K562 (cell line): ENCODE data around the gene METTL15. TPM values are rescaled to one million over a fixed set of nuclear protein-coding genes. Genes with fewer than 3 reads are reported as not detected.

ENCODE experiments used
- ATAC-seq: fragments of 200-7000 bp; cut with Tn5 transposase; 3 replicates; pipeline ENCODE4 v1.9.1; 2020; ENCODE audit warnings: moderate library complexity
- BruUV-seq: library from RNA; stranded (reverse); fragments of 400-500 nt; replicated peaks from 2 replicates; lab custom pipeline; 2021; lab: Mats Ljungman, UMichigan
- CTCF ChIA-PET: fragments of 300-600 bp; formaldehyde crosslinking; extraction: SDS; loops from one replicate; lab custom pipeline; 2021; ENCODE audit warnings: low intra/inter-chr PET ratio; lab: Yijun Ruan, JAX
- POLR2A ChIA-PET: fragments of 300-600, 350-650 bp; sonication (Branson Sonifier 250); formaldehyde crosslinking; extraction: SDS; loops from one replicate; lab custom pipeline; 2021; ENCODE audit warnings: antibody characterized with exemption, inconsistent platforms; lab: Yijun Ruan, JAX
- DNase-seq, 4 experiments: peaks; one replicate each; pipeline versions ENCODE4 v3.0.0 to v3.0.0-alpha.2; 2011 to 2018; ENCODE audit warnings: low spot score in 3 of 4, mixed read lengths in 3 of 4; ENCODE audit errors: extremely low read depth in 1 of 4
- FAIRE-seq: peaks from 2 replicates; lab custom pipeline; 2011; peaks lifted over from hg19 to GRCh38; lab: Jason Lieb, UNC
- H2AFZ ChIP-seq: 2 replicates; pipeline ENCODE4 v1.6.0; 2011; ENCODE audit warnings: low read depth, low read length, control low read depth, inconsistent platforms
- H3K27ac ChIP-seq: fragments of 200-600 bp; 3 replicates; pipeline ENCODE4 v1.8.0; 2011; ENCODE audit warnings: low read depth, mild to moderate bottlenecking, control low read depth, inconsistent platforms, low read length, moderate library complexity, mixed read lengths; ENCODE audit errors: extremely low read depth
- H3K27me3 ChIP-seq, 2 experiments: fragments of 300-600 bp in 1 of 2; 2 replicates in 1 of 2; 3 replicates in 1 of 2; pipeline versions ENCODE4 v1.6.0 to v1.8.0; 2011; ENCODE audit warnings: inconsistent platforms in 2 of 2, low read length in 2 of 2, mild to moderate bottlenecking in 1 of 2, mixed read lengths in 1 of 2, moderate library complexity in 1 of 2; ENCODE audit not compliant: control insufficient read depth in 2 of 2, insufficient read depth in 2 of 2
- H3K36me3 ChIP-seq: fragments of 300-600 bp; 3 replicates; pipeline ENCODE4 v1.8.0; 2011; ENCODE audit warnings: mild to moderate bottlenecking, low read length, inconsistent platforms; ENCODE audit not compliant: control insufficient read depth, insufficient read depth
- H3K4me1 ChIP-seq, 2 experiments: fragments of 200-600 bp in 1 of 2; replicated peaks in 1 of 2; 2 replicates in 1 of 2; 3 replicates in 1 of 2; pipeline versions ENCODE4 v1.5.1 to v1.8.0; 2011; ENCODE audit warnings: inconsistent platforms in 2 of 2, low read length in 2 of 2, mild to moderate bottlenecking in 1 of 2, mixed read lengths in 1 of 2, moderate library complexity in 1 of 2; ENCODE audit not compliant: control insufficient read depth in 2 of 2, insufficient read depth in 2 of 2
- H3K4me2 ChIP-seq: 2 replicates; pipeline ENCODE4 v1.6.1; 2011; ENCODE audit warnings: low read length, control low read depth, inconsistent platforms, mixed read lengths; ENCODE audit not compliant: insufficient read depth
- H3K4me3 ChIP-seq: fragments of 200-600 bp; sonication (generic), shearing (Covaris generic); 2 replicates; pipeline ENCODE4 v1.5.1; 2016; ENCODE audit warnings: control low read depth, inconsistent platforms
- H3K79me2 ChIP-seq: fragments of 200-600 bp; 3 replicates; pipeline ENCODE4 v1.8.0; 2011; ENCODE audit warnings: low read length, inconsistent platforms; ENCODE audit not compliant: control insufficient read depth, insufficient read depth
- H3K9ac ChIP-seq, 2 experiments: 2 replicates each; pipeline versions ENCODE4 v1.6.0 to v1.6.1; 2011; ENCODE audit warnings: low read depth in 2 of 2, low read length in 2 of 2, control low read depth in 1 of 2, inconsistent platforms in 1 of 2, mild to moderate bottlenecking in 1 of 2, mixed read lengths in 1 of 2; ENCODE audit not compliant: insufficient read depth in 1 of 2
- H3K9me1 ChIP-seq: one replicate; pipeline ENCODE4 v1.6.0; 2011; ENCODE audit warnings: inconsistent platforms, mild to moderate bottlenecking, low read length, moderate library complexity; ENCODE audit not compliant: control insufficient read depth, insufficient read depth
- H3K9me3 ChIP-seq: replicated peaks from 2 replicates; pipeline ENCODE4 v1.5.1; 2011; ENCODE audit warnings: low read depth, low read length, inconsistent platforms; ENCODE audit not compliant: control insufficient read depth, insufficient read depth
- H4K20me1 ChIP-seq: replicated peaks from 2 replicates; pipeline ENCODE4 v1.6.1; 2011; ENCODE audit warnings: low read length, inconsistent platforms, mixed read lengths; ENCODE audit not compliant: control insufficient read depth, insufficient read depth
- BCOR ChIP-seq: fragments of 450-650 bp; IDR thresholded peaks from 2 replicates; pipeline ENCODE4 v1.6.1; 2016
- CBX3 ChIP-seq, 2 experiments: IDR thresholded peaks; 1 replicate in 1 of 2; 2 replicates in 1 of 2; pipeline ENCODE4 v1.6.1; 2012; ENCODE audit warnings: inconsistent platforms in 2 of 2, low read length in 2 of 2, borderline replicate concordance in 1 of 2, control low read depth in 1 of 2
- CCNT2 ChIP-seq: IDR thresholded peaks from 2 replicates; pipeline ENCODE4 v1.6.1; 2011; ENCODE audit warnings: borderline replicate concordance, low read depth, mild to moderate bottlenecking, moderate library complexity, mixed read lengths, low read length; ENCODE audit not compliant: insufficient read length; ENCODE audit errors: extremely low read depth
- ETV5 ChIP-seq: sonication (generic); formaldehyde crosslinking; IDR thresholded peaks from 2 replicates; pipeline ENCODE4 v1.4.0; 2020; ENCODE audit warnings: low read depth, mild to moderate bottlenecking, missing genetic modification reagents
- FOXA3 ChIP-seq, 2 experiments: fragments of 450-650 bp in 1 of 2; sonication (generic) in 1 of 2; formaldehyde crosslinking; IDR thresholded peaks in 1 of 2; conservative IDR thresholded peaks in 1 of 2; 2 replicates each; pipeline versions ENCODE4 v1.4.0 to v1.8.0; 2020 to 2022; ENCODE audit warnings: mild to moderate bottlenecking in 2 of 2, missing genetic modification reagents in 1 of 2
- GTF2E2 ChIP-seq: fragments of 200-800 bp; sonication (Bioruptor generic); IDR thresholded peaks from 2 replicates; pipeline ENCODE4 v1.6.1; 2016; ENCODE audit warnings: missing genetic modification characterization, missing compliant biosample characterization
- IRF2 ChIP-seq: sonication (generic); formaldehyde crosslinking; IDR thresholded peaks from 2 replicates; pipeline ENCODE4 v1.8.1; 2022; ENCODE audit warnings: mild to moderate bottlenecking, missing genetic modification reagents
- JUNB ChIP-seq: fragments of 450-650 bp; formaldehyde crosslinking; conservative IDR thresholded peaks from 2 replicates; pipeline ENCODE4 v1.4.0; 2020; ENCODE audit warnings: mild to moderate bottlenecking
- PML ChIP-seq: IDR thresholded peaks from 2 replicates; pipeline ENCODE4 v1.6.1; 2012; ENCODE audit warnings: low read length, inconsistent platforms
- SRSF3 ChIP-seq: fragments of 200-400 bp; formaldehyde crosslinking; IDR thresholded peaks from 2 replicates; pipeline ENCODE4 v1.6.1; 2016; ENCODE audit warnings: mild to moderate bottlenecking, low read length, moderate library complexity; ENCODE audit not compliant: insufficient read depth
- TCF3 ChIP-seq: sonication (generic); formaldehyde crosslinking; IDR thresholded peaks from 2 replicates; pipeline ENCODE4 v1.4.0; 2020; ENCODE audit warnings: mild to moderate bottlenecking, missing genetic modification reagents
- WHSC1 ChIP-seq: IDR thresholded peaks from one replicate; pipeline ENCODE4 v1.6.1; 2012; ENCODE audit warnings: low read length, control low read depth, inconsistent platforms
- ZNF124 ChIP-seq: sonication (generic); formaldehyde crosslinking; IDR thresholded peaks from 2 replicates; pipeline ENCODE4 v1.8.1; 2022; ENCODE audit warnings: missing genetic modification reagents
- ZNF197 ChIP-seq: fragments of 200-800 bp; sonication (Bioruptor generic); IDR thresholded peaks from 2 replicates; pipeline ENCODE4 v1.6.1; 2016; ENCODE audit warnings: low read depth, missing genetic modification characterization, missing compliant biosample characterization
- ZNF24 ChIP-seq: fragments of 450-650 bp; IDR thresholded peaks from 2 replicates; pipeline ENCODE4 v1.6.1; 2016
- WGBS: fragments of 100-300 bp; shearing (Covaris generic); methylation state at CpG from one replicate; pipeline ENCODE4 v1.1.6; 2016; ENCODE audit warnings: low coverage, mixed read lengths; ENCODE audit not compliant: insufficient coverage; ENCODE audit errors: missing lambda C conversion rate; 5-methylcytosine and 5-hydroxymethylcytosine counted together
- in situ Hi-C: fragments of 300-500 bp; cut with MboI; formaldehyde crosslinking; loops from 4 replicates; pipeline ENCODE4 v1.15.0; 2018; ENCODE audit warnings: inconsistent platforms, mixed read lengths
- intact Hi-C: fragments of 100-400 bp; cut with micrococcal nuclease; formaldehyde crosslinking; loops from 2 replicates; pipeline ENCODE4 v1.14.2; 2022
- polyA plus RNA-seq, 8 experiments: library from polyadenylated mRNA; depleted of rRNA in 4 of 8; stranded (reverse) in 5 of 8; unstranded in 3 of 8; fragments of >200 nt; fragmentation: Nextera tagmentation in 2 of 8; fragmentation: Illumina TruSeq in 1 of 8; extraction: Ambion mirVana in 2 of 8; extraction: Trizol in 1 of 8; gene quantifications; 2 replicates each; pipeline versions ENCODE4 v1.2.1 to v1.2.3, GENCODE V29; 2011 to 2014; ENCODE audit warnings: inconsistent platforms in 1 of 8, missing spikeins in 1 of 8
- total RNA-seq, 7 experiments: library from RNA; depleted of rRNA in 6 of 7; stranded (reverse); fragments of >200 nt in 6 of 7; fragmentation: Illumina TruSeq in 2 of 7; extraction: Trizol in 2 of 7; gene quantifications; 2 replicates each; pipeline versions ENCODE4 v1.2.1 to v1.2.3, GENCODE V29; 2011 to 2021; ENCODE audit warnings: low replicate concordance in 1 of 7
- TF ChIP-seq, protein P1 (sequence below): fragments of 450-650 bp; IDR thresholded peaks from 2 replicates; pipeline ENCODE4 v1.6.1; 2016; ENCODE audit warnings: low read depth

The METTL15 gene
- total and polyA plus RNA-seq, 9 of the 15 experiments (the other 6 are each of a cell fraction or from before 2014, with no cell fraction given), result 10.7 to 21.7 (median 15.9) TPM

DNA sequence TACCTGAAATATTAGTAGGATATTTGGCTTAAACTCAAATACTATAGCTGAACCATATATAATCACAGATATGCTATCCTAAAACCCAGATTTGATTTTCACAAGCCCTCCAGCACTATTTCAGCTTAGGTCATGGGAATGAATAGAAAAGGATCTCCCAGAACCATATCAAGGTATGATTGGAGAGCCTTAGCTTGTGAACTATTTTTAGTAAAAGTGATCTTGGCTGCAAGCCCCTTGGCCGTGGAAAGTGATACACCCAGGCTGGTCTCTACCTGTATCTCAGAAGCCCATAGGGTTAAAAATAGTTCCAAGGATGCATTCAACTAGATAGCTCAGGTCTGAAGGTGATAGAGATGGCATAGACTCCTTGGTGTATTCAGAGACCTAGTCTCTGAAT is 9.9 kb upstream of the METTL15 start:
- Histone ChIP-seq H3K9ac (no peak overlapping the region), H3K4me3 (no peak overlapping the region), H3K27me3 (no peaks in the 10 kb centered on the region), H3K36me3 (peaks cover 47% of the 10 kb centered on the region), H2AFZ (no peak overlapping the region), H4K20me1 (no peaks in the 10 kb centered on the region), H3K27ac (no peak overlapping the region), H3K4me1 (peaks cover 0 to 4% of the 10 kb centered on the region in 2 experiments; a peak in 2 of 5 replicates), H3K79me2 (peaks cover 93% of the 10 kb centered on the region), H3K4me2 (no peak overlapping the region), H3K9me1 (no peaks in the 10 kb centered on the region), H3K9me3 (no peaks in the 10 kb centered on the region)
- in situ Hi-C loops (no loop called here), intact Hi-C loops (no loop called here)
- no peak for ATAC-seq
- CTCF ChIA-PET, result no interaction called here
- no peak for FAIRE-seq
- POLR2A ChIA-PET, result interaction anchor here (3.9 kb wide), 1 partner anchor 9 kb away, joined by 21 read pairs; the partner anchor contains the start of genes KIF18A and METTL15
- no peak for DNase-seq
- 33% methylated on average over 1 of the region's 1 CpG for WGBS
- BruUV-seq, result no TSS peak
- TF ChIP-seq PML, result no peak
- TF ChIP-seq CBX3 (IDR thresholded peaks at IDR 0.05; ENCODE audit: borderline replicate concordance in 1 of 2, low read length in 2 of 2), result no peak
- no peak for TF ChIP-seq ZNF24
- TF ChIP-seq, protein P1, sequence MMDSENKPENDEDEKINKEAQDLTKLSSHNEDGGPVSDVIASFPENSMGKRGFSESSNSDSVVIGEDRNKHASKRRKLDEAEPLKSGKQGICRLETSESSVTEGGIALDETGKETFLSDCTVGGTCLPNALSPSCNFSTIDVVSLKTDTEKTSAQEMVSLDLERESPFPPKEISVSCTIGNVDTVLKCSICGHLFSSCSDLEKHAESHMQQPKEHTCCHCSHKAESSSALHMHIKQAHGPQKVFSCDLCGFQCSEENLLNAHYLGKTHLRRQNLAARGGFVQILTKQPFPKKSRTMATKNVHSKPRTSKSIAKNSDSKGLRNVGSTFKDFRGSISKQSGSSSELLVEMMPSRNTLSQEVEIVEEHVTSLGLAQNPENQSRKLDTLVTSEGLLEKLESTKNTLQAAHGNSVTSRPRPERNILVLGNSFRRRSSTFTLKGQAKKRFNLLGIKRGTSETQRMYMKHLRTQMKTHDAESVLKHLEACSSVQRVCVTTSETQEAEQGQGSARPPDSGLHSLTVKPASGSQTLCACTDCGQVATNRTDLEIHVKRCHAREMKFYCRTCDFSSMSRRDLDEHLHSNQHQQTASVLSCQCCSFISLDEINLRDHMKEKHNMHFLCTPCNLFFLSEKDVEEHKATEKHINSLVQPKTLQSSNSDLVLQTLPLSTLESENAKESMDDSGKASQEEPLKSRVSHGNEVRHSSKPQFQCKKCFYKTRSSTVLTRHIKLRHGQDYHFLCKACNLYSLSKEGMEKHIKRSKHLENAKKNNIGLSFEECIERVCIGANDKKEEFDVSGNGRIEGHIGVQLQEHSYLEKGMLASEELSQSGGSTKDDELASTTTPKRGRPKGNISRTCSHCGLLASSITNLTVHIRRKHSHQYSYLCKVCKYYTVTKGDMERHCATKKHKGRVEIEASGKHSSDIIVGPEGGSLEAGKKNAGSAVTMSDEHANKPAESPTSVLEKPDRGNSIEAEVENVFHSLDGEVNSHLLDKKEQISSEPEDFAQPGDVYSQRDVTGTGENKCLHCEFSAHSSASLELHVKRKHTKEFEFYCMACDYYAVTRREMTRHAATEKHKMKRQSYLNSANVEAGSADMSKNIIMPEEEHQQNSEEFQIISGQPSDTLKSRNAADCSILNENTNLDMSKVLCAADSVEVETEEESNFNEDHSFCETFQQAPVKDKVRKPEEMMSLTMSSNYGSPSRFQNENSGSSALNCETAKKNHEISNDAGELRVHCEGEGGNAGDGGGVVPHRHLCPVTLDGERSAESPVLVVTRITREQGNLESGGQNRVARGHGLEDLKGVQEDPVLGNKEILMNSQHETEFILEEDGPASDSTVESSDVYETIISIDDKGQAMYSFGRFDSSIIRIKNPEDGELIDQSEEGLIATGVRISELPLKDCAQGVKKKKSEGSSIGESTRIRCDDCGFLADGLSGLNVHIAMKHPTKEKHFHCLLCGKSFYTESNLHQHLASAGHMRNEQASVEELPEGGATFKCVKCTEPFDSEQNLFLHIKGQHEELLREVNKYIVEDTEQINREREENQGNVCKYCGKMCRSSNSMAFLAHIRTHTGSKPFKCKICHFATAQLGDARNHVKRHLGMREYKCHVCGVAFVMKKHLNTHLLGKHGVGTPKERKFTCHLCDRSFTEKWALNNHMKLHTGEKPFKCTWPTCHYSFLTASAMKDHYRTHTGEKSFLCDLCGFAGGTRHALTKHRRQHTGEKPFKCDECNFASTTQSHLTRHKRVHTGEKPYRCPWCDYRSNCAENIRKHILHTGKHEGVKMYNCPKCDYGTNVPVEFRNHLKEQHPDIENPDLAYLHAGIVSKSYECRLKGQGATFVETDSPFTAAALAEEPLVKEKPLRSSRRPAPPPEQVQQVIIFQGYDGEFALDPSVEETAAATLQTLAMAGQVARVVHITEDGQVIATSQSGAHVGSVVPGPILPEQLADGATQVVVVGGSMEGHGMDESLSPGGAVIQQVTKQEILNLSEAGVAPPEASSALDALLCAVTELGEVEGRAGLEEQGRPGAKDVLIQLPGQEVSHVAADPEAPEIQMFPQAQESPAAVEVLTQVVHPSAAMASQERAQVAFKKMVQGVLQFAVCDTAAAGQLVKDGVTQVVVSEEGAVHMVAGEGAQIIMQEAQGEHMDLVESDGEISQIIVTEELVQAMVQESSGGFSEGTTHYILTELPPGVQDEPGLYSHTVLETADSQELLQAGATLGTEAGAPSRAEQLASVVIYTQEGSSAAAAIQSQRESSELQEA, result no peak
- TF ChIP-seq BCOR, result no peak
- no peak for TF ChIP-seq ZNF197 (CRISPR knock-in tag)
- TF ChIP-seq ZNF124 (CRISPR knock-in tag), result no peak
- no peak for TF ChIP-seq ETV5 (CRISPR knock-in tag)
- TF ChIP-seq IRF2 (CRISPR knock-in tag), result no peak
- no peak for TF ChIP-seq WHSC1
- no peak for TF ChIP-seq JUNB
- TF ChIP-seq CCNT2, result no peak
- no peak for TF ChIP-seq SRSF3
- TF ChIP-seq GTF2E2 (tag), result no peak
- TF ChIP-seq FOXA3 (CRISPR knock-in tag; conservative IDR thresholded peaks at IDR 0.05 in 1 of 2, IDR thresholded peaks at IDR 0.05 in 1 of 2), result no peak
- TF ChIP-seq TCF3 (CRISPR knock-in tag), result no peak
